Sigmoid colon (tissue), 4 donors: ENCODE data around the gene HTT.

Experiments
- POLR2A ChIP-seq, 2 donors: fragments of 450-650 bp; IDR thresholded peaks; one replicate each; pipeline ENCODE4 v1.6.1; 2016; ENCODE audit warnings: antibody characterized with exemption in 2 of 2, mild to moderate bottlenecking in 2 of 2, moderate library complexity in 2 of 2
- POLR2AphosphoS5 ChIP-seq, 4 donors: sonication (generic); formaldehyde crosslinking; IDR thresholded peaks; one replicate each; pipeline ENCODE4 v1.6.1; 2017; ENCODE audit warnings: antibody characterized with exemption in 4 of 4
- TF ChIP-seq, protein P1 (sequence below), 4 experiments: fragments of 450-650 bp in 3 of 4; fragments of 200-600 bp in 1 of 4; IDR thresholded peaks; one replicate each; pipeline ENCODE4 v1.5.1; 2016 to 2019; ENCODE audit warnings: antibody characterized with exemption in 4 of 4, mild to moderate bottlenecking in 3 of 4, moderate library complexity in 2 of 4

DNA sequence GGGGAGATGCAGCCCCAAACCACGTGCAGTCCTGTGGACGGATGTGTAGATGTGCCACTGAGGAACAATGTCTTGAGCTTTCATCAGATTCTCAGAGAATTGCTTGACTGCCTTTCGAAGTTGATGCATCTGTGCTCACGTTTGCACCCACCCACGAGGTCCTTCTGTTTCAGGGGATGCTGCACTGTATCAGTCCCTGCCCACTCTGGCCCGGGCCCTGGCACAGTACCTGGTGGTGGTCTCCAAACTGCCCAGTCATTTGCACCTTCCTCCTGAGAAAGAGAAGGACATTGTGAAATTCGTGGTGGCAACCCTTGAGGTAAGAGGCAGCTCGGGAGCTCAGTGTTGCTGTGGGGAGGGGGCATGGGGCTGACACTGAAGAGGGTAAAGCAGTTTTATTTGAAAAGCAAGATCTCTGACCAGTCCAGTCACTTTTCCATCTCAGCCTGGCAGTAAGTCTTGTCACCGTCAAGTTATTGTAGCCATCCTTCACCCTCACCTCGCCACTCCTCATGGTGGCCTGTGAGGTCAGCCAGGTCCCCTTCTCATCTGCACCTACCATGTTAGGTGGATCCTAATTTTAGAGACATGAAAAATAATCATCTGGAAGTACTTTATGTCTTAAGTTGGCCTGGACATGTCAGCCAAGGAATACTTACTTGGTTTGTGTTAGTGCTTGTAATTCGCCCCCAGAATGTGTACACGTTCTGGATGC lies 138.1 kb downstream of the HTT start:
- TF ChIP-seq POLR2A (IDR thresholded peaks at IDR 0.05) (no peak), POLR2AphosphoS5 (IDR thresholded peaks at IDR 0.05) (no peak)
- TF ChIP-seq, protein P1, sequence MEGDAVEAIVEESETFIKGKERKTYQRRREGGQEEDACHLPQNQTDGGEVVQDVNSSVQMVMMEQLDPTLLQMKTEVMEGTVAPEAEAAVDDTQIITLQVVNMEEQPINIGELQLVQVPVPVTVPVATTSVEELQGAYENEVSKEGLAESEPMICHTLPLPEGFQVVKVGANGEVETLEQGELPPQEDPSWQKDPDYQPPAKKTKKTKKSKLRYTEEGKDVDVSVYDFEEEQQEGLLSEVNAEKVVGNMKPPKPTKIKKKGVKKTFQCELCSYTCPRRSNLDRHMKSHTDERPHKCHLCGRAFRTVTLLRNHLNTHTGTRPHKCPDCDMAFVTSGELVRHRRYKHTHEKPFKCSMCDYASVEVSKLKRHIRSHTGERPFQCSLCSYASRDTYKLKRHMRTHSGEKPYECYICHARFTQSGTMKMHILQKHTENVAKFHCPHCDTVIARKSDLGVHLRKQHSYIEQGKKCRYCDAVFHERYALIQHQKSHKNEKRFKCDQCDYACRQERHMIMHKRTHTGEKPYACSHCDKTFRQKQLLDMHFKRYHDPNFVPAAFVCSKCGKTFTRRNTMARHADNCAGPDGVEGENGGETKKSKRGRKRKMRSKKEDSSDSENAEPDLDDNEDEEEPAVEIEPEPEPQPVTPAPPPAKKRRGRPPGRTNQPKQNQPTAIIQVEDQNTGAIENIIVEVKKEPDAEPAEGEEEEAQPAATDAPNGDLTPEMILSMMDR (IDR thresholded peaks at IDR 0.05), result no peak
